ENCODE results near the gene SMARCAL1.

DNA sequence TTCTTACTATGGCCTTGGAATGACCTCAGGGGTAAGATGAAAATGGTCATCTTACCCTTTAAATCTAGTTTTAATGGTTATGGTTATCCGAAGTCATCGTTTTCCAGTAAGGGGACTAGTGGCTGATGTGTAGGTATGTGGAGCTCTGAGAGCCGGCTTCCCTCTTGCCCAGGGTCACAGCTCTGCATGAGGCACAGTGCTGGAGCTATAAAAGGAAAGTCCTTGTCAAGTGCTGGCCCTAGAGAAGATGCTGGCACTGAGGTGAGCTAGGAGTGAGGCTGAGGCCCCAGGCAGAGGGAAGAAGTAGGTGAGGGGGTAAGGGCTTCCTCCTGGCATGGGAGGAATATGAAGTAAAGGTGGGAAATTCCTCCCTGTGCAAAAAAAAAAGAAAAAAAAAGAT lies 35.0 kb downstream of the SMARCAL1 start:
- TF ChIP-seq CTCF (IDR thresholded peaks at IDR 0.05): no peak
- TF ChIP-seq POLR2A (IDR thresholded peaks at IDR 0.05): no peak
- no peak for TF ChIP-seq POLR2AphosphoS5 (IDR thresholded peaks at IDR 0.05)
